ENCODE data around the gene GPR61. TPM values are rescaled to one million over a fixed set of nuclear protein-coding genes. Genes with fewer than 3 reads are reported as not detected.

Gene GPR61
- polyA plus RNA-seq, 1 donor (not counting 4 experiments of a cell fraction or from before 2014, with no cell fraction given) = not detected

- dilution Hi-C loops (cut with MboI; ENCODE audit: extremely low pct_ligation_motif_present, low sequenced_read_pairs) = no loop called here
- Histone ChIP-seq H3K9me3 (ENCODE audit: control insufficient read depth, low read depth, low read length) (no peaks in the 10 kb centered on the region), H2AFZ (ENCODE audit: control insufficient read depth, low read length) (no peak overlapping the region), H3K4me1 (ENCODE audit: control insufficient read depth, extremely low read depth, insufficient read depth, low read length) (peaks cover 6% of the 10 kb centered on the region), H3K27me3 (ENCODE audit: control insufficient read depth, extremely low read depth, insufficient read depth, low read length) (no peaks in the 10 kb centered on the region), H3K79me2 (ENCODE audit: control insufficient read depth, insufficient read depth, low read length) (no peaks in the 10 kb centered on the region), H4K20me1 (ENCODE audit: control insufficient read depth, extremely low read depth, insufficient read depth, low read length) (no peaks in the 10 kb centered on the region), H3K4me3 (ENCODE audit: control insufficient read depth in 2 of 3, extremely low read depth in 1 of 3, insufficient read depth in 2 of 3, low read depth in 1 of 3, low read length in 3 of 3) (no peak overlapping the region), H3K27ac (ENCODE audit: control insufficient read depth, insufficient read depth, low read length) (no peak overlapping the region), H3K9me1 (ENCODE audit: control insufficient read depth, extremely low read depth, insufficient read depth, low read length) (no peaks in the 10 kb centered on the region), H3K36me3 (ENCODE audit: control insufficient read depth in 2 of 2, extremely low read depth in 1 of 2, insufficient read depth in 2 of 2, low read length in 2 of 2) (no peaks in the 10 kb centered on the region), H3K9ac (ENCODE audit: control insufficient read depth, extremely low read depth, insufficient read depth, low read length) (no peak overlapping the region), H3K4me2 (ENCODE audit: control insufficient read depth, extremely low read depth, insufficient read depth, low read depth, low read length) (no peak overlapping the region)
- no peak for TF ChIP-seq CTCF (optimal IDR thresholded peaks at IDR 0.05 in 1 of 3, IDR thresholded peaks at IDR 0.05 in 1 of 3, conservative IDR thresholded peaks at IDR 0.05 in 1 of 3; ENCODE audit: extremely low read depth in 1 of 3, insufficient read depth in 2 of 3, low read length in 3 of 3)
- TF ChIP-seq EZH2 (IDR thresholded peaks at IDR 0.05; ENCODE audit: low read length) = no peak
- FAIRE-seq = no peak
- no peak for DNase-seq (ENCODE audit: low read depth, low spot score)
Measured at GRCh38 chr1:109530457-109531087, 9.1 kb upstream of the GPR61 start.

- Histone ChIP-seq H3K4me3 (ENCODE audit: control insufficient read depth in 2 of 3, extremely low read depth in 1 of 3, insufficient read depth in 2 of 3, low read depth in 1 of 3, low read length in 3 of 3) (no peak overlapping the region), H3K36me3 (ENCODE audit: control insufficient read depth in 2 of 2, extremely low read depth in 1 of 2, insufficient read depth in 2 of 2, low read length in 2 of 2) (no peaks in the 10 kb centered on the region), H3K27ac (ENCODE audit: control insufficient read depth, insufficient read depth, low read length) (no peak overlapping the region), H2AFZ (ENCODE audit: control insufficient read depth, low read length) (no peak overlapping the region), H3K9ac (ENCODE audit: control insufficient read depth, extremely low read depth, insufficient read depth, low read length) (no peak overlapping the region), H4K20me1 (ENCODE audit: control insufficient read depth, extremely low read depth, insufficient read depth, low read length) (no peaks in the 10 kb centered on the region), H3K9me1 (ENCODE audit: control insufficient read depth, extremely low read depth, insufficient read depth, low read length) (no peaks in the 10 kb centered on the region), H3K79me2 (ENCODE audit: control insufficient read depth, insufficient read depth, low read length) (no peaks in the 10 kb centered on the region), H3K4me1 (ENCODE audit: control insufficient read depth, extremely low read depth, insufficient read depth, low read length) (peaks cover 6% of the 10 kb centered on the region), H3K4me2 (ENCODE audit: control insufficient read depth, extremely low read depth, insufficient read depth, low read depth, low read length) (no peak overlapping the region), H3K9me3 (ENCODE audit: control insufficient read depth, low read depth, low read length) (no peaks in the 10 kb centered on the region), H3K27me3 (ENCODE audit: control insufficient read depth, extremely low read depth, insufficient read depth, low read length) (no peaks in the 10 kb centered on the region)
- TF ChIP-seq CTCF (optimal IDR thresholded peaks at IDR 0.05 in 1 of 3, IDR thresholded peaks at IDR 0.05 in 1 of 3, conservative IDR thresholded peaks at IDR 0.05 in 1 of 3; ENCODE audit: extremely low read depth in 1 of 3, insufficient read depth in 2 of 3, low read length in 3 of 3) (no peak), EZH2 (IDR thresholded peaks at IDR 0.05; ENCODE audit: low read length) (no peak)
- dilution Hi-C loops (cut with MboI; ENCODE audit: extremely low pct_ligation_motif_present, low sequenced_read_pairs) = no loop called here
- FAIRE-seq = no peak
- no peak for DNase-seq (ENCODE audit: low read depth, low spot score)
Measured at GRCh38 chr1:109531380-109531779, 8.3 kb upstream of the GPR61 start.

All from keratinocyte (primary cell).